NCI-H82 (cell line): Measurements from ENCODE around the gene TCF7L2.

Experiments used
- DNase-seq: peaks from one replicate; lab custom pipeline; 2025; lab: John Stamatoyannopoulos, UW

TCF7L2 gene

DNA sequence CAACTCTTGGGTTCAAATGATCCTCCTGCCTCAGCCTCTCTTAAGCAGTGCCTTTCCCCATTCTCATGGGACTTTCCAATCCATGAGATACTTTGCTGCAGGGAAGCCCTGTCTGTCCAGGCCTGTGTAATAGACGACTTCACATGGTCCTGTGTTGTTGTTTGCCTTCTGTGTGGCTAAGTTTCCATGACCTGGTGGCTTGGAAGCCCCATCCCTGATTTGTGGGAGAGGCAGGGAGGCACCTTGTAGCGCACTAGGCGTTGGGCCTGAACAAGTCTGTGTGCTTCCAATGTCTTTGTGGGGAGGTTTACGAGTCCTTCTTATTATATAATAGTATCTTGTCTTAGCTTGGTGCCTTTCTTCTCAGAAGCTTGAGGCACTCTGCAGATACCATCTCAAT lies 49.1 kb downstream of the TCF7L2 start:
- no peak for DNase-seq

DNA sequence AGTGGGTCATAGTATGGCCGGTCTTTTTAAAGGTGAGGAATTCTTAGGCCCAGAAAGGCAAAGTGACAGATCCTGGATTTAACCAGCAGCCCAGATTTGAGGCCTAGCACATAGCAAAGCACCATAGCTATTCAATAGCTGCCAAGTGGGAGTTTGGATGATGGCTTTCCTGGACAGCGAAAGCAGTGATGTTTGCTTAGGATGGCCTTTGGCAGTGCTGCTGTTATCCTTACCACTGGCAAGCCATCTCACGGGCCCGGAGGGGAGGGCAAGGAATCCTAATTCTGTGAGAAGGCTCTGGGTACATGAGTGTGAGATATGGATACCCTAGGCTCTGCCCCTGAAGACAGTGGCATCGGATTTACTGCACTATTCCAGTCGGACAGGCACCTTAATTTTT lies 50.4 kb downstream of the TCF7L2 start:
- no peak for DNase-seq

DNA sequence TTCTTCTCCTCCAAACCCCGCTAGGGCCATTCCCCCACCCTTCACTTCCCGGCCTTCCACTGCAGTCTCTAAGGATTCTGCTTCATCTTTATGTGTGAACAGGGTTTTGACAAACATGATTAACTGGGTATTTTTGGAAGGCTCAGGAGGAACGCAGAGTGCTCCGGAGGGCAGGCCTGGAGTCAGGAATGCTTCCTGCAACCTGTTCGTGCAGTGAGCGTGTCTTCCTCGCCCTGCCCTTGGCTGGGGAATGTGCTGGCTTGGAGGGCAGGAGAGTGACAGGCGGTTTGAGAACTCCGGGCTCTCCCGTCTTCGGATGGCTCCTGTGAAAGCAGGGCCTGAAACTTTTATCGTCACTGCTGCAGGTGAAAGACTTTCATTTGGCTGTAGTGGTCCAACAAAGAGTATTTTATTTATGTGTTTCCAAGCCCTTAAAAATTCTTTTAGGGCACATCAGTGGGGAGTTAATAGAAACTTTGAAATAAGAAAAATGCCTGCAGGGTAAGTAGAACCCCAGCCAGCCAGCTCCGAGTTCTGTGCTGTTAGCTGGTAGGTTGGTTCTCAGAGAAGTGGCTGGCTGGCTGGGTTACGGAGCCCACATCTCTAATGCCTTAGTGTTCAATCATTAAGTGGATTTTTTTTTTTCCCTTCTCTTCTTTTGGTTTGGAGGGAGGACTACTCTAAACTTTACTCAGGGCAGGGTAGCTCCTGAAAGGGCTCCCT lies 51.0 kb downstream of the TCF7L2 start:
- no peak for DNase-seq

DNA sequence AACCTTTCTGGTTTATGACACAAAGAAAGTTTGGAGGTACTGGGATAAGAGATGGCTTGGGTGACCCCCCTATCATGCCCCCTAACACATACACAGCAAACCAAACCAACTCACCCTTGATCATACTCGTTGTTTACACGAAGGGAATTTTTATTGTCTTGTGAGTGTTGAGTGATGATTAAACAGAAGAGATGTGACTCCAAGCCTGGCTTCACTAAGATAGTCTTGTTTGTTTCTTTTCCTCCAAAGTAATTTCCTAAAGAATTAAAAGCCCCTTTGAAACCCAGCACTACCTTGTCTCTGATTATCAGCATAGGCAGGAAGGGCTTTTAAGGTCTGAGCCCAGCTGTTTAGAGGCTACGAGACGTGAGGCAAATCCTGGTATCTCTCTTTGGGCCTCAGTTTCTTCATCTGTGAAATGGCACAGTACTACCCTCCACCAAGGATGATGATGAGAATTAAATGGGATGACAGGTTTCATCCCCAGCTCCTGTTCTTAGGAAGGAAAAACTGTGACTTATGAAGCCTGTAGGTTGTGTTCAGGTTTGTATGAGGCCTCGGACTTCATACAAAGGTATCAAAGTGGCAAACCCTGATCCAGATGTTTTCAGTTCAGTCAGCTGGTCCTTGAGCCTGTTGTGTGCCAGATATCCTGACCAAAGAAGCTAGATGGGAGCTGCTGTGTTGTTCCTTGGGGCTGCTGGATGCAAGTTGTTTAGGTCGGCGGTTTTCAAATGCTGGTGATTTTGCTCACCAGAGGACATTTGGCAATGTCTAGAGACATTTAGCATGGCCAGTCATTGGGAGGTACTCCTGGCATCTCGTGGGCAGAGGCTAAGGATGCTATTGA lies 51.8 kb downstream of the TCF7L2 start:
- no peak for DNase-seq

DNA sequence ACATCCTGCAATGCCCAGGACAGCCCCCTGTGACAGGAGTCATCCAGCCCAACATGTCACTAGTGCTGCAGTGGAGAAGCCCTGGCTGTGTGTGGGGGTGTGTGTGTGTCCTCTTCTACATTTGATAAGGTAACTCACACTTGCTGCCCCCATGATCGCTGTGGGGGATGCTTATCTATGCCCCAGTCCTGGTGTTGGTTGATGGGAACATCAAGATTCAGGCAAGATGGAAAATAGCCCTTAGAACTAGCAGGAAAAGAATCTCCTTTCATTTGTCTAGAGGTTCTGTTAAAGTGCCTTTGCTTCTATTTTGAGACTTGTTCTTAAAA lies 52.4 kb downstream of the TCF7L2 start:
- DNase-seq, result no peak

DNA sequence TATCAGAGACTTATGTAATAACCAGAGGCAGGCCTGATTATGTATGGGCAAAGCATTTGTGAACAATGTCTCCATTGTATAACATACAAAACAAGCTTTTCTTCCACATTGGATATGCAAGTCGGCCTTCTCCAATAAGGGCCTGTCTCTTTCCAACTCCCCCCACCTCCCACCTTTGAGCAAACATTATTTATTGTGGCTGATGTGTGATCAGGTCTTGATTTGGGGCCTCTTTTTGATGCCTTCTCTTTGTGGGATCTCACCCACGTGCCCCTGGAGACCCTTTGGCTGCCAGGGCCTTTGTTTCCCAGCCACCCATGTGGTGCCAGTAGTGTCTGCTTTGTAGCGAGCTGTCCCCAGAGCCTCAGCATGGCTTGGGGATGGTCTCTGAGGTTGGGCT lies 53.0 kb downstream of the TCF7L2 start:
- no peak for DNase-seq

DNA sequence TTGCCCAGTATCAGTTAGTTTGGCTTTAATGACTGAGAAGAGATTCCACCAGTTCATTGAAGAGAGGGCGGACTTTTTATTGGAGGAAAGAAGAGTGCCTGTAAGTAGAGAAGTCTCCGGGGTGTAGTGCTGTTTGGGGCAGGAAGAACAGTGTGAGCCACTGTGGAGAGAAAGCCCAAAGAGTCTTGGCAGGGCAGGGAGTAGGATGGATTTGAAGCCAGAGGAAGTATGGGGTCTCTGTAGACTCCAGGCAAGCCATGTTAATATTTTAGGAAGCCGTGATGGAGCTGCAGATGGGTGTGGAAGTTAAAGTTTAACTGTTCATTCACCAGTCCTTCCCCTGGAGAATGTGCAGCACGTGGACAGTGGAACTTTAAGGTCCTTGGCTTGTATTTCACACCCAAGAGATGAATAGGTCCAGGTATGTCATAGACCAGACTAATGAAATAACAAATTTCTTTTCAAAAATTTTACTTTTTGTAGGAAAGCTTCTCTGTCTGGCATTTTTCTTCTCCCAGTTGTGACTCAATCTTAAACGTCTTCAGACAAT lies 54.1 kb downstream of the TCF7L2 start:
- no peak for DNase-seq

DNA sequence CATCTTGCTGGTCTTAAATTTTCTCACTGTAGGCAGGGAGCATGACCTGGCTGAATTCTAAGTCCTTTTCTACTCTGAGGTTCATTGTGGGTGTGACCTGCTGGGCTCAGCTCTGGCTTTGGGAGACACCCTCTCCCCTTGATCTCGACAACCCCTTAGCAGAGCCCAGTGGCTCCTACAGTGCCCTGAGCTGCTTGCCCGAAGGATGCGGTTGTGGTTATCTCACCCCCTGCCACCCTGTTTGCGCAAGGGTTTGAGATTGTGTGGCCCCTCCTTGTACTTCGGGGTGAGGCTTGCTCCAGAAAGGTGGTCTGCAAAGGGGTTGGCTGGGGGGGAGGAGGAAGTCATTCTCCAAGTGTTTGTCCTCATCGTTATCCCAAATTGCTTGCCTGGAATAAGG lies 55.3 kb downstream of the TCF7L2 start:
- no peak for DNase-seq

DNA sequence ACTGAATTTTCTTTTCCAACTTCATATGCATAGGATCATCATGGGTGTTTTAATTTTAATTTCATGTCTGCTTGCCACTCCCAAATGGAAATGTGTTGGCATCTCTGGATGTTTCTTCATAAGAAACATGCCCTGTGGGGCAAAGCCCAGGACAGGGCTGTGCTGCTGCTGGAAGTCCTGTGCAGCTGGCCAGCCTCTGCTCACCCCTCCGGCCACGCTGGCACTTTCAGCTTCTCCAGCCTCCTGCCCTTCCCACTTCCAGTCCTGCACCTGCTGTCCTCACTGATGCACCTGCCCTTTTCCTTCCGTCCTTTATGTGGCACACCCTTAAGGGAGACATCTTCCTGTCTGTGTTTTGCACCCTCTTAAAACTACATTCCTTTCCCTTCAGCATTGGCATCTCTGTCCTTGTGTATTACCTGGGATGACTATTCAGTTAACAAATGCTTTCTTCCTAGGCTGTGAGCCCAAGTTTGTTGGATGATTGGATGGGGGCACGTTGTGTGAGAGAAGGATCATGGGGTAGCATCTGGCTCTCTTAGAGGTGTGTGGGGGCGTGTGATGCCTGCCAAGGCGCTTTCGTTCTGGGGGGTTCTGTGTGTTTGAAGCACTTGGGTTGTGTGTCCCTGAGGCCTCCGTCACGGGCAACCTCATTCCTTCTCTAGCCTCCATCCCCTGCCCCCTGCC lies 56.8 kb downstream of the TCF7L2 start:
- DNase-seq, result no peak

DNA sequence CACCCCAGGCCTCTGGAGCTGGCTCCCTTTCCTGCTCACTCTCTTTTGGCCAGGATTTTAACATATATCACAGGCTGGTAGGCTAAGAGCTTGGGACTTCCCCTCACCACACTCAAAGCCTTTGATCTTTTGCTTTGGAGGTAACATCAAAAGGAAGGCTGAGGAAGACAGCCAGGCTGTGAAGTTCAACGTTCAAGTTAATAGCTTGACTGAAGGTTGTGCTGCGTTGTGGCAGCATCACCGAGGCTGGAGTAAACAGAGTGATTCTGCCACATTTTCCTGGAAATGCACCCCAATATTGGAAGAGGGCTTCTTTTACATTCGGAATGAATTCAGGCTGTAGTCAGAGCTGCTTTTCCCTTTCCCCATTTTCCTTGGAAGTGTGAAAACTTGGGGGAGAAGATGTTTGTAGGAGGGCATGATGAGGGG lies 57.3 kb downstream of the TCF7L2 start:
- no peak for DNase-seq

DNA sequence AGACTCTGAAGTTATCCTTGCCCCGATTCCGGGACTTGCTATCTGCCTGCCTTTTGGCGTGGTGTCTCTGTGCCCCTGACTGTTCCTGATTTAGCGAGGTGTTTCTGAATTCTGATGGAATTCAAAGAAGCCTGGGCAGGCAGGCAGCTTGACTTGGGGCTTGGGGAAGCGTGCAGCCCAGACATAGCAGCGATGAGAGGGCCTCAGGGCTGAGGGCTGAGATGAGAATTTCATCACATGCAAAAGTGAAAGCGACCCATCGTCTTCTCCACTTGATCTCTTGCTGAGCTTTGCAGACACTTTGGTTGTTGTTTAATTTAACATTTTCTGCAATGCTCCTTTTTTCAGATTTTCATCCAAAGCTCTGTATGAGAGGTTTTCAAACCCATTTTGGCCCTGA lies 57.8 kb downstream of the TCF7L2 start:
- no peak for DNase-seq

DNA sequence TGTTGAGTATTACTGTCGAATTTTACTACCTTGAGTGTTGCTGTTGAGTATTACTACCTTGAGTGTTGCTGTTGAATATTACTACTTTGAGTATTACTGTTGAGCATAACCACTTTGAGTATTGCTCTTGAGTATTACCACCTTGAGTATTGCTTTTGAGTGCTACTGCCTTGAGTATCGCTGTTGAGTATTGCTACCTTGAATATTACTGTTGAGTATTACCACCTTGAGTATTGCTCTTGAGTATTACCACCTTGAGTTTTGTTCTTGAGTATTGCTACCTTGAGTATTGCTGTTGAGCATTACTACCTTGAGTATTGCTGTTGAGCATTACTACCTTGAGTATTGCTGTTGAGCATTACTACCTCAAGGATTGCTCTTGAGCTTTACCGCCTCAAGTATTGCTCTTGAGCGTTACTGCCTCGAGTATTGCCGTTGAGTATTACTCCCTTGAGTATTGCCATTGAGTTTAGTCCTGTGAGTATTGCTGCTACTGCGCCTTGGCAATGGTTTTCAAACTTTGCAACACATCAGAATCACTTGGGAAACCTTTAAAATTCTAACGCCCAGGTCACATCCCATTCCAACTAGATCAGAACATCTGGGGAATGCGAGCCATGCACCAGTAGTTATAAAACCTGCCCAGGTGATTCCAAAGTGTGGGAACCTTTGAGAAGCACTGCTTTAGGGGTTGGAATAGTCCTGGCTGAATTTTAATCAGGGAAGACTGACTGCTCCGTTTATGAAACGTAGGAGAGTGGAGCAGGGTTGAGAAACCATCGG lies 61.7 kb downstream of the TCF7L2 start:
- DNase-seq, result no peak

DNA sequence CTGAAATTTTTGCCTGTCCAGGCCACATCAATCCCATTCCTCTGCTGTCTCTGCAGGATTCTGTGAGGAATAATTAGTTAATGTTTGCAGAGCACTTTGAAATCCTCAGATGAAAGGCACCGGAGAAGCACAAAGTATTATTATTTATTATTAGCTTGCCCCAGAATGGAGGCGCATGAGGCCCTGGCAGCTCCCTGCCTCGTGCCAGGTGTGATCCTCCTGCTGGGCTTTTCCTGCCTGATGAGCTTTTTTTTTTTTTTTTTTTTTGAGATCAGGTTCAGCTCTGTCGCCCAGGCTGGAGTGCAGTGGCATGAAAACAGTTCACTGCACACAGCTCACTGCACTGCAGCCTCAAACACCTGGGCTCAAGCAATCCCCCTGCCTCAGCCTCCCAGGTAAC lies 65.2 kb downstream of the TCF7L2 start:
- DNase-seq, result no peak

DNA sequence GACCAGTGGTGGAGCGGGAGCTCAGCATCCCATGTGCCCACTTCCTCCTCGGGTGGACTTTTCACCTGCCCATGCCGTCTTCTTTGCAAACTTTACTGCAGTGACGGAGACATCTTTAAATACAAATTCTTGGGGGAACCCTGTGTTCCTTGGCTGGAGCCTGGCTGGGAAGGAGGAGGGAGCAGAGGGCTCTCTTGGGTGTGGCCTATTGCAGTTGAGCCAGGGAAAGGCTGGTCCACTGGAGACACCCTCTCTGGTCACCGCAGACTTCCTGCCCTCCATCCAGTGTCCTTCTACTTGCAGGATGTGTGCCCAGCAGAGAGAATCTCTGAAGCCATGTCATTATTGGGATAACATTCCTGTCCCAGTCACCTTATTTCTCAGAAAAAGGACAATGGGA lies 67.3 kb downstream of the TCF7L2 start:
- no peak for DNase-seq

DNA sequence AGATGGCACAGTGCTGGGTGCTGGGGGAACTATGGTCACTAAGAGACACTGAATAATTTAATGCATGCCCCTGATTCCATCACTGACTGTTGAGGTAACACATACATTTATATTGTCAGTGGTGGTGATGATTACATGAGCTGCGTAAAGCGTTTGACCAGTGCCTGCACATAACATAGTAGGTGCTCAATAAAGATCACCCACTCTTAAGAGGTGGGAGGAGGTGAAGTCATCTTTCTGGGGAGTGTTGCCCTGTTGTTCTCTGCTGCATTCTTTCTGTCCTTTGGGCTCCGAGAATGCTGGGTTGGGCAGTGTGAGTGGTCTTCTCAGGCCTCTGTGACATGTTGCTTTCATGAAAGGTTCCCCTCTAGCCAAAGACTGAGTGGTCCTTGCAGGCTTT lies 68.0 kb downstream of the TCF7L2 start:
- DNase-seq, result no peak

DNA sequence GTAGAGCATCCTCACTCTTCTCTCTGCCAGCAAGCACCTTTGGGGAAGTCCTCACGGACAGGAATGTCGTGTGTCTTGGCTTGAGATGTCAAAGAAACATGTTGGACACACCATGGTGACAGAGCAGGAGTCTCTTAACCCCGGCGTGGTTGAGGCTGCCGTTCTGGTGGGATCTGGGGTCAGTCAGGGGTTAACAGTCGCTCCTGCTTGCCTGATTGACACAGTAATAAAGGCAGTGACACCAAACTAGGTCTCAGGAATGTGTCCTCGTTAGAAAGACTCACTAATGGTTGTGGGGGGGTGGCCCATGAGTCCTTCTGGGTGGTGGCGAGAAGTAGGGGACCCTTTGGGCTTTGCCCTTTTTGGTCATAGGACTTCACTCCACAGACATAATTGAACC lies 69.0 kb downstream of the TCF7L2 start:
- DNase-seq, result no peak

DNA sequence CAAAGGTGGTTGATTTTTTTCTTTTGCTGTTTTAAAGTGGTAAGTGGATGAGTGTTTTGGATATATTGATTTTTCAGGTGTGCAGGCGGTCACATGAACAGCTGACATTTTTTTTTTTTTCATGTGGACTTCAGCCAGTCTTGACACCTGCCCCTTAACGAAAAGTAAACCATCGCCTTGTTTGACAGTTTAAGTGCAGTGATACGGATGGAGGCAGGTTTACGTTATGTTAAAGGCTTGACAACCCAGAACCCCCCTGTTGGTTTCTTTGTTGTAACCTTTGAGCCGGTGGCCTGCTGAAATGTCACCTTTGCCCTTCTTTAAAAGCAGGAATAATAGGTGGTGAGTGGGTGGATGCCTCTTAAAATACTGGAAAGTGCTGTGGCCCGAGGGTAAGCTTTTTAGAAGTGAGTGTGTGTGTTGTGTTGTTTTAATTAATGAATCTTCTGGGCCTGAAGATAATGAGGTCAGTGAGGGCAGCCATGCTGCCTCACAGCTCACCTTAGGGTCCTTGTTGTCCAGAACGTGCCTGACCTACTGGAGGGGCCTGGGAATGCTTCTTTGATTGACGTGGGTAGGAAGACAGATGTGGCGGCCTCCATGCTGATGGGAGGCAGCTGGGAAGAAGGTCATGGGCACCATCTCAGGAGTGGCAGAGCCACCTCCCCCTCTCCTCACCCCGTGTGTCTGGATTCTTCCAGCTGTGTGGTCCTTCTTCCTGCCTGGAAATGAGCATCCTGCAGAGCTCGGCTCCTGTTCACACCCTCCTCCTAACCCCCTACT lies 69.8 kb downstream of the TCF7L2 start:
- no peak for DNase-seq

DNA sequence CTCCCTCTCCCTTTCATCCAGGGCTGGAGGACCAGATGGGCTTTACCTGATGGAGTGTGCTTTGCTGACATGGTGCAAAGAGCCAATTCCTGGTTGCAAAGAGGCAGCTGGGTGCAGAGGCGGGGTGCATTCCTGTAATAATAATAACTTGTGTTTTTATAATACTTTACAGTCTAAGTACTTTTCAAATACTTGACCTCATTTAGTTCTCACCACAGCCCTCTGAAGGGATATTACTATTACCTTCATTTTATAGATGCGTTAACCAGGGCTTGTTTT lies 70.4 kb downstream of the TCF7L2 start:
- no peak for DNase-seq

DNA sequence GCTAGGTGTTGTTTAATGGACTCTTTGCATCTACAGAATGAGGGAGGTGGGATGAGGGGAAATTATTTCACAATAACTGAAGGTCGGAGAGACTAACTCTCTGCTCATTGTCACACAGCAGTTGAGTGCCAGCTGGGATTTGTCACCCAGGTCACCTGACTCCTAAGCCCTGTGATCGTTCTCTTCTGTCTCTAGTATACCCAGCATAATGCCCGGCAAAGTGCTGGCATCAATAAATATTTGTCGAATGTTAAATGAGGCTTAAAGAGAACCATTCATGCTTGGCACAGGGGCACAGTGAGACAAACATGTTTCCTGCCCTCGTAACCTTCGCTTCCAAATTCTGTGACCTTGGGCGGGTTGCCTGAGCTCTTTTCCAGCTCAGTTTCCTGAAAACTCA lies 70.8 kb downstream of the TCF7L2 start:
- no peak for DNase-seq

DNA sequence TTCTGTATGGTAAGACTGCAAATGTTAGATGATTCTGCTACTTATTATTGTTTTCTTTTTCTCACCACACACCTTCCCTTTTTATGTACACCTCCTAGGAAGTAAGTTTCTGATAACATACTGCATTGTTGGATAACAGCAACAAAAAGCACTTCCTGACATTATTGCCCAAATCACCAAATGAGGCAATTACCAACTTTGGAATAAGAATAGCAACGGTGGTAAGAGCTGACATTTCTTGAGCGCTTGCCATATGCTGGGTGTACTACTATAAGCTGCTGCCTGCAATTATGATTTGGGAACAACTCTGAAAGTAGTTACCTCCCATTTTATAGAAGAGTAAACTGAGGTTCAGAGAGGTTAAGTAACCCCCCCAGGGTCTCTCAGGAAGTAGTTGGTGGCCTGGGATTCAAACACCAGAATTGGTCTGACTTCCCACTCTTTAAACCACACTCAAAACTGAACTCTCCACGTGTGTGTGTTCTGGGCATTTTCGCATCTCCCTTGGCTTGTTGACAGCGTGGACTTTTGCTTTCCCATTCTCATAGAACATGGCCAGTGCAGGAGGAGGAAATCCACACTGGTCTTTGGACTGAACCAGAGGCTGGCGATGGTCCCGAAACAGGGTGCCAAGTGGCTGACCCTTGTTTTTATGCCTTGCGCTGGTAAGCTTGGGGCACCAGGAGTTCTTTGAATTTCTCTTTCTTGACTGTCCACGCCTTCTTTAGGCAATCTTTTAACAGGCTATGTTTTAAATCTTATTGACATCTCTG lies 71.4 kb downstream of the TCF7L2 start:
- DNase-seq, result no peak

DNA sequence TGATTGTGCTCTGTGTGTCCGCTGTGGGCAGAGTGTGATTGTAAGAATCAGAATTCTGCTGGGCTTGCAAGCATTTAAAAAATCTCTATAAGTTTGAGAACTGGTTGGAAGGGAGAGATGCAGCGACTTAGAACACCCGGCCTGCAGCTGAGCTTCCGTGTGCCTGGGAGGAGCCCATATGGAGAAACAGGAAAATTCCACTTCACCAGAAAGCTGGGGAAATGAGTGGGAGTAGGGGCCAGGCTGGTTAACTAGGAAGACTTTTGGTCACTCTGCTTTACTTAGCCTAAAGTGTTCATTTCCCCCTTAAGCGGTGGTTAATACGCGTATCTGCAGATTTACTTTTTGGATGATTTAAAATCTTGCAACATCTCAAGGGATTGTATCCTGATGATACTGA lies 72.2 kb downstream of the TCF7L2 start:
- DNase-seq, result no peak
